Neural cell (in vitro differentiated cells): ENCODE results near the gene SLC22A31. TPM values are rescaled to one million over a fixed set of nuclear protein-coding genes. Genes with fewer than 3 reads are reported as not detected.

Experiments
- H2AFZ ChIP-seq: fragments of 200-600, 300-800 bp; sonication (generic), shearing (Covaris generic); 2 replicates; pipeline ENCODE4 v1.6.0; 2014; ENCODE audit warnings: low read depth, mild to moderate bottlenecking, antibody characterized with exemption, low read length, moderate library complexity
- H3F3A ChIP-seq: fragments of 200-600 bp; shearing (Covaris generic); 2 replicates; pipeline ENCODE4 v1.6.1; 2016; ENCODE audit warnings: mild to moderate bottlenecking, moderate library complexity, mixed read lengths, antibody characterized with exemption, low read length; ENCODE audit not compliant: insufficient read depth, poor library complexity, severe bottlenecking
- H3K27ac ChIP-seq: fragments of 200-600, 300-800 bp; sonication (generic), shearing (Covaris generic); 2 replicates; pipeline ENCODE4 v1.5.1; 2014; ENCODE audit warnings: mild to moderate bottlenecking, low read length, moderate library complexity
- H3K27me3 ChIP-seq: fragments of 300-800, 200-600 bp; sonication (generic), shearing (Covaris generic); 2 replicates; pipeline ENCODE4 v1.6.0; 2014; ENCODE audit warnings: mild to moderate bottlenecking, low read depth, low read length, moderate library complexity; ENCODE audit not compliant: insufficient read depth
- H3K36me3 ChIP-seq: fragments of 300-800, 200-600 bp; sonication (generic), shearing (Covaris generic); 2 replicates; pipeline ENCODE4 v1.5.1; 2014; ENCODE audit warnings: mild to moderate bottlenecking, antibody characterized with exemption, low read length, moderate library complexity; ENCODE audit not compliant: insufficient read depth
- H3K4me2 ChIP-seq: fragments of 300-800, 200-600 bp; sonication (generic), shearing (Covaris generic); 2 replicates; pipeline ENCODE4 v1.6.0; 2014; ENCODE audit warnings: mild to moderate bottlenecking, low read length
- H3K4me3 ChIP-seq: fragments of 300-800, 200-600 bp; sonication (generic), shearing (Covaris generic); 2 replicates; pipeline ENCODE4 v1.5.1; 2014; ENCODE audit warnings: mild to moderate bottlenecking, low read length, moderate library complexity
- H3K79me2 ChIP-seq: fragments of 200-600 bp; shearing (Covaris generic); replicated peaks from 2 replicates; pipeline ENCODE4 v1.6.0; 2014; ENCODE audit warnings: mild to moderate bottlenecking, low read length, moderate library complexity; ENCODE audit not compliant: insufficient read depth
- H3K9ac ChIP-seq: fragments of 300-800, 200-600 bp; sonication (generic), shearing (Covaris generic); 2 replicates; pipeline ENCODE4 v1.6.1; 2016; ENCODE audit warnings: mild to moderate bottlenecking, low read length, mixed read lengths
- H3K9me2 ChIP-seq: fragments of 200-600 bp; shearing (Covaris generic); 2 replicates; pipeline ENCODE4 v1.6.1; 2016; ENCODE audit warnings: mild to moderate bottlenecking, low read length, mixed read lengths; ENCODE audit not compliant: insufficient read depth
- H3K9me3 ChIP-seq: fragments of 200-600, 300-800 bp; sonication (generic), shearing (Covaris generic); 2 replicates; pipeline ENCODE4 v1.6.1; 2016; ENCODE audit warnings: mild to moderate bottlenecking, mixed run types, low read length, moderate library complexity, mixed read lengths
- H4K20me1 ChIP-seq: fragments of 200-600 bp; shearing (Covaris generic); 2 replicates; pipeline ENCODE4 v1.6.1; 2016; ENCODE audit warnings: mild to moderate bottlenecking, mixed run types; ENCODE audit not compliant: insufficient read depth
- EP300 ChIP-seq: fragments of 450-650 bp; conservative IDR thresholded peaks from 2 replicates; pipeline ENCODE4 v1.6.1; 2014; ENCODE audit warnings: antibody characterized with exemption, mild to moderate bottlenecking, moderate library complexity; ENCODE audit not compliant: poor library complexity, severe bottlenecking
- EZH2 ChIP-seq: fragments of 200-600, 300-800 bp; shearing (Covaris generic), sonication (generic); IDR thresholded peaks from 2 replicates; pipeline ENCODE4 v1.6.1; 2014; ENCODE audit warnings: antibody characterized with exemption, low read length, borderline replicate concordance, mild to moderate bottlenecking; ENCODE audit not compliant: insufficient read depth, poor library complexity, severe bottlenecking
- MXI1 ChIP-seq: fragments of 450-650 bp; conservative IDR thresholded peaks from 2 replicates; pipeline ENCODE4 v1.6.1; 2014; ENCODE audit warnings: antibody characterized with exemption, mild to moderate bottlenecking; ENCODE audit not compliant: poor library complexity, severe bottlenecking
- POLR2AphosphoS5 ChIP-seq: IDR thresholded peaks from 2 replicates; pipeline ENCODE4 v1.6.1; 2012
- RAD21 ChIP-seq: fragments of 450-650 bp; conservative IDR thresholded peaks from 2 replicates; pipeline ENCODE4 v1.6.1; 2014; ENCODE audit warnings: antibody characterized with exemption, mild to moderate bottlenecking, moderate library complexity
- REST ChIP-seq: IDR thresholded peaks from 2 replicates; pipeline ENCODE4 v1.6.1; 2012; ENCODE audit warnings: borderline replicate concordance
- SMC3 ChIP-seq: fragments of 450-650 bp; conservative IDR thresholded peaks from 2 replicates; pipeline ENCODE4 v1.6.1; 2014; ENCODE audit warnings: antibody characterized with exemption, mild to moderate bottlenecking, moderate library complexity; ENCODE audit not compliant: poor library complexity
- TAF1 ChIP-seq: IDR thresholded peaks from 2 replicates; pipeline ENCODE4 v1.6.1; 2012; ENCODE audit warnings: low read depth
- polyA plus RNA-seq: library from polyadenylated mRNA; depleted of rRNA; stranded (reverse); fragments of >200 nt; gene quantifications from 2 replicates; pipeline ENCODE4 v1.2.3, GENCODE V29; 2014
- TF ChIP-seq, protein P1 (sequence below): fragments of 450-650 bp; IDR thresholded peaks from 2 replicates; pipeline ENCODE4 v1.5.1; 2014; ENCODE audit warnings: antibody characterized with exemption, mild to moderate bottlenecking, moderate library complexity; ENCODE audit not compliant: poor library complexity, severe bottlenecking

SLC22A31 gene
- polyA plus RNA-seq, 1 donor from 2014 or later, result not detected

DNA sequence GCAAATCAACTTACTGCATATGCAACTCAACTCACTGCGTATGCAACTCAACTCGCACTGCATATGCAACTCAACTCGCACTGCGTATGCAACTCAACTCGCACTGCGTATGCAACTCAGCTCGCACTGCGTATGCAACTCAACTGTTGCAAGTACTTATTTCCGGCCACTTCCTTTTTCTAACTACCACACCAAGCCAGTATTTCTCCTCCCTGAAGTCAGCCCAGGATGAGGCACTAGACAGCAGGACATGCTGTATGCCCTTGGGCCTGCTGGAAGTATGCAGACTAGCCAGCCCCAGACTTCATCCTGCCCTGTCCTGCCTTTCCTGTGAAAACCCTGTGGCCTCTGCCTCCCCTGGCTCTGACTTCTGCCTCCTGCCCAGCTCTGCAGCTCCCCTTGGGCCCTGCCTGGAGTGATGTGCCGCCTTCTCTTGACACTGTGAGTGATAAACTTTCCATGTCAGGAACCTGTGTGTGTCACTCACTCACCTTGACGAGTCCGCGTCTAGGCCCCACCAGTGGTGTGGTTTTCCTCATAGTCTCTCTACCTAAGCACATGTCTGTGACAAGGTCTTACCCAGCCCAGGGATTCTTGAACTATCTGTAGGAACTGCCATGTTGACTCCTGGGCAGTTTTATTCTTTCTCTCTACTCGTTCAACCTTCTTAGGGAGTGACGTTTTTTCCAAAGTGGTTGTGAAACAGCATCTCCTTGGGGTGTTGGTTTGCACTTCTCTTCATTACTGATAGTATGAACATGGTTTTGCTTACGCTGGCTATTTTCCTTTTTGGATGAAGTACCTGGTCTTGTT lies 33.5 kb upstream of the SLC22A31 start:
- no peaks in the 10 kb centered on the region for H3K27me3 ChIP-seq
- H3K4me3 ChIP-seq, result no peak overlapping the region
- H3K9me3 ChIP-seq, result no peaks in the 10 kb centered on the region
- H3F3A ChIP-seq, result no peaks in the 10 kb centered on the region
- no peak overlapping the region for H3K4me2 ChIP-seq
- H3K79me2 ChIP-seq, result no peaks in the 10 kb centered on the region
- no peak overlapping the region for H3K27ac ChIP-seq
- TF ChIP-seq REST (no peak), SMC3 (no peak), RAD21 (no peak), MXI1 (no peak), EP300 (no peak), POLR2AphosphoS5 (no peak), TAF1 (no peak), EZH2 (no peak)
- TF ChIP-seq, protein P1, sequence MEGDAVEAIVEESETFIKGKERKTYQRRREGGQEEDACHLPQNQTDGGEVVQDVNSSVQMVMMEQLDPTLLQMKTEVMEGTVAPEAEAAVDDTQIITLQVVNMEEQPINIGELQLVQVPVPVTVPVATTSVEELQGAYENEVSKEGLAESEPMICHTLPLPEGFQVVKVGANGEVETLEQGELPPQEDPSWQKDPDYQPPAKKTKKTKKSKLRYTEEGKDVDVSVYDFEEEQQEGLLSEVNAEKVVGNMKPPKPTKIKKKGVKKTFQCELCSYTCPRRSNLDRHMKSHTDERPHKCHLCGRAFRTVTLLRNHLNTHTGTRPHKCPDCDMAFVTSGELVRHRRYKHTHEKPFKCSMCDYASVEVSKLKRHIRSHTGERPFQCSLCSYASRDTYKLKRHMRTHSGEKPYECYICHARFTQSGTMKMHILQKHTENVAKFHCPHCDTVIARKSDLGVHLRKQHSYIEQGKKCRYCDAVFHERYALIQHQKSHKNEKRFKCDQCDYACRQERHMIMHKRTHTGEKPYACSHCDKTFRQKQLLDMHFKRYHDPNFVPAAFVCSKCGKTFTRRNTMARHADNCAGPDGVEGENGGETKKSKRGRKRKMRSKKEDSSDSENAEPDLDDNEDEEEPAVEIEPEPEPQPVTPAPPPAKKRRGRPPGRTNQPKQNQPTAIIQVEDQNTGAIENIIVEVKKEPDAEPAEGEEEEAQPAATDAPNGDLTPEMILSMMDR, result no peak
- no peaks in the 10 kb centered on the region for H4K20me1 ChIP-seq
- H2AFZ ChIP-seq, result no peak overlapping the region
- H3K9me2 ChIP-seq, result no peaks in the 10 kb centered on the region
- no peak overlapping the region for H3K9ac ChIP-seq
- H3K36me3 ChIP-seq, result no peaks in the 10 kb centered on the region

GRCh38 chr16:89232107-89232506 lies 31.8 kb upstream of the SLC22A31 start:
- no peaks in the 10 kb centered on the region for H3K27me3 ChIP-seq
- H3K79me2 ChIP-seq, result no peaks in the 10 kb centered on the region
- H3F3A ChIP-seq, result no peaks in the 10 kb centered on the region
- H3K27ac ChIP-seq, result no peak overlapping the region
- no peak overlapping the region for H3K9ac ChIP-seq
- H2AFZ ChIP-seq, result no peak overlapping the region
- TF ChIP-seq REST (no peak), RAD21 (no peak), EP300 (no peak), POLR2AphosphoS5 (no peak), MXI1 (no peak)
- TF ChIP-seq, protein P1, result no peak
- H3K4me3 ChIP-seq, result no peak overlapping the region
- H3K9me2 ChIP-seq, result no peaks in the 10 kb centered on the region
- H4K20me1 ChIP-seq, result no peaks in the 10 kb centered on the region
- no peak overlapping the region for H3K4me2 ChIP-seq
- peaks cover 7% of the 10 kb centered on the region for H3K36me3 ChIP-seq
- H3K9me3 ChIP-seq, result no peaks in the 10 kb centered on the region
